Left hindlimb (tissue), 1 donor: ENCODE measurements around the gene CHST14.
A peak's percentile ranks its signal among the peaks of the same experiment; 100 is the strongest.

Experiments
- DNase-seq: peaks from one replicate; pipeline ENCODE4 v3.0.0-alpha.2; 2018

Gene CHST14

GRCh38 chr15:40470423-40471104, at the start of gene CHST14:
TSS of gene CHST14 (plus strand) at chr15:40470984. CDS start at chr15:40471214, 230 bp downstream.
- peak; percentile 82 for DNase-seq

GRCh38 chr15:40421246-40422157, 49.3 kb upstream of the CHST14 start:
- DNase-seq = peak; percentile 74

- no peak for DNase-seq
Measured at GRCh38 chr15:40424483-40425115, 46.2 kb upstream of the CHST14 start.

- DNase-seq = no peak
Measured at GRCh38 chr15:40425681-40426080, 45.1 kb upstream of the CHST14 start.

- no peak for DNase-seq
Measured at GRCh38 chr15:40427188-40427587, 43.6 kb upstream of the CHST14 start.

GRCh38 chr15:40428185-40428584, 42.6 kb upstream of the CHST14 start:
- DNase-seq = no peak

GRCh38 chr15:40429068-40429710, 41.6 kb upstream of the CHST14 start:
- no peak for DNase-seq

GRCh38 chr15:40430271-40430805, 40.4 kb upstream of the CHST14 start:
- no peak for DNase-seq

- DNase-seq = no peak
Measured at GRCh38 chr15:40435023-40435709, 35.6 kb upstream of the CHST14 start.

- no peak for DNase-seq
Measured at GRCh38 chr15:40435710-40436089, 35.1 kb upstream of the CHST14 start.

- DNase-seq = peak; percentile 47
Measured at GRCh38 chr15:40436116-40436891, 34.5 kb upstream of the CHST14 start.

GRCh38 chr15:40436892-40437751, 33.7 kb upstream of the CHST14 start:
- DNase-seq = no peak

- no peak for DNase-seq
Measured at GRCh38 chr15:40437752-40438687, 32.8 kb upstream of the CHST14 start.

GRCh38 chr15:40438712-40439111, 32.1 kb upstream of the CHST14 start:
- no peak for DNase-seq

GRCh38 chr15:40439461-40439959, 31.3 kb upstream of the CHST14 start:
- no peak for DNase-seq

- DNase-seq = peak; percentile 53
Measured at GRCh38 chr15:40439960-40440742, 30.6 kb upstream of the CHST14 start.

- peak; percentile 97 for DNase-seq
Measured at GRCh38 chr15:40440743-40441564, 29.8 kb upstream of the CHST14 start, which contains the start of gene BAHD1. TSS of gene BAHD1 (plus strand) at chr15:40440953. CDS start at chr15:40458465, 17,512 bp downstream.
